HAP-1 (cell line): ENCODE data around the gene RBMY1F.
"Not testable (repeated sequence)": the region's sequence is repeated elsewhere in the genome, so short reads cannot be mapped to it uniquely, and the experiment has no call there.

Source experiments
- DNase-seq, 2 experiments: peaks; one replicate each; pipeline ENCODE4 v3.0.0-alpha.2; 2016 to 2020; ENCODE audit warnings: low spot score in 2 of 2
- H3K27me3 ChIP-seq: fragments of 250-450 bp; sonication (Bioruptor Pico); 2 replicates; pipeline ENCODE4 v1.5.1; 2020; ENCODE audit warnings: low read depth, mild to moderate bottlenecking, moderate library complexity
- H3K36me3 ChIP-seq: fragments of 250-450 bp; sonication (Bioruptor Pico); replicated peaks from 2 replicates; pipeline ENCODE4 v1.5.1; 2020; ENCODE audit warnings: mild to moderate bottlenecking
- H3K4me1 ChIP-seq: fragments of 250-450 bp; sonication (Bioruptor Pico); 2 replicates; pipeline ENCODE4 v1.5.1; 2020; ENCODE audit warnings: mild to moderate bottlenecking
- H3K4me3 ChIP-seq: fragments of 250-450 bp; sonication (Bioruptor Pico); 2 replicates; pipeline ENCODE4 v1.5.1; 2020; ENCODE audit warnings: mild to moderate bottlenecking, moderate library complexity
- H3K9me3 ChIP-seq: fragments of 250-450 bp; sonication (Bioruptor Pico); 2 replicates; pipeline ENCODE4 v1.5.1; 2020; ENCODE audit warnings: mild to moderate bottlenecking, moderate library complexity
- in situ Hi-C: fragments of 300-500 bp; cut with MboI; formaldehyde crosslinking; loops from 3 replicates; pipeline ENCODE4 v1.14.3; 2020; ENCODE audit warnings: low sequenced_read_pairs, inconsistent platforms, mixed read lengths

Gene RBMY1F

DNA sequence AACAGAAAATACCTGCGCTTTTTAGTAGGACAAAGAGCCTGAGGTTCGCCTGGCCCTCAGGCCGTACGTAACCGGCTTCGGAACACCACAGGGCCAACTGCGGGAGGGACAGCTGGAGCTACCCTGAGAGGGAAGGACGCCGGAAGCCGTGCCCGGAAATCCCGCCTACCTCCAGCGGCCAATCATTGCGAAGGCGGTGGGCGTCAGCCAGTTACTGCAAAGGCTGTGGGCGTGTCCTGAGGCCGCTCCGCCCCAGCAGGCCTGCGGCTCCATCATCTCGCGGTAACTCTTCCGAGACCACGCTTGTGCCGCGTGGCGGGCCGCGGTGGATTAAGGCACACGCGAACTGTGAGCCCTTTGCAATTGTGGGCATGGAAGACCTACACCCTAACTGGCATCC, at the start of gene RBMY1F:
RBMY1F (minus strand) TSS at position 101 of the 400 bp plus-strand sequence. CDS start 1,954 bp downstream, outside the sequence.
- H3K4me1 ChIP-seq, H3K4me3 ChIP-seq, H3K9me3 ChIP-seq, DNase-seq, in situ Hi-C loops, H3K27me3 ChIP-seq, H3K36me3 ChIP-seq: not testable (repeated sequence)

DNA sequence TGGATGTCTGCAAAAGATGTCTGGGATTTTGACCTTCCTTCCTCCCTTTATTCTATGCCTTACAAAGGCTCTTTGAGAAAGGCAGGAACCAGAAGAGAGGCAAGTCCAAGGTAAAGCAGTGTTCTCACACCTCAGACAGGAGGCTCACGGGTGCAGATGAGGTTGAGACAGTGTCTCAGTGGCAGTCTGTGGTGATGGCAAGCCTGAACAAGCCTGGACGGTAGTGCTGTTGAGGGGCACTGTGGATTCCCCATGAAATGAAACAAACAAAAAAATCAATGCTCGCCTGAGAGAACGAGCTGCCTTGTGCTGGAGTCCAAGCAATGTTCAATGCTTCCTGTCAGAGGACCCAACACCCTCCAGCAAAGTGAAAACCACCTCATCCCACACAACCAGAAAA, 31.6 kb downstream of the RBMY1F start:
- H3K9me3 ChIP-seq, H3K4me3 ChIP-seq, DNase-seq, H3K36me3 ChIP-seq, H3K27me3 ChIP-seq, H3K4me1 ChIP-seq, in situ Hi-C loops: not testable (repeated sequence)

DNA sequence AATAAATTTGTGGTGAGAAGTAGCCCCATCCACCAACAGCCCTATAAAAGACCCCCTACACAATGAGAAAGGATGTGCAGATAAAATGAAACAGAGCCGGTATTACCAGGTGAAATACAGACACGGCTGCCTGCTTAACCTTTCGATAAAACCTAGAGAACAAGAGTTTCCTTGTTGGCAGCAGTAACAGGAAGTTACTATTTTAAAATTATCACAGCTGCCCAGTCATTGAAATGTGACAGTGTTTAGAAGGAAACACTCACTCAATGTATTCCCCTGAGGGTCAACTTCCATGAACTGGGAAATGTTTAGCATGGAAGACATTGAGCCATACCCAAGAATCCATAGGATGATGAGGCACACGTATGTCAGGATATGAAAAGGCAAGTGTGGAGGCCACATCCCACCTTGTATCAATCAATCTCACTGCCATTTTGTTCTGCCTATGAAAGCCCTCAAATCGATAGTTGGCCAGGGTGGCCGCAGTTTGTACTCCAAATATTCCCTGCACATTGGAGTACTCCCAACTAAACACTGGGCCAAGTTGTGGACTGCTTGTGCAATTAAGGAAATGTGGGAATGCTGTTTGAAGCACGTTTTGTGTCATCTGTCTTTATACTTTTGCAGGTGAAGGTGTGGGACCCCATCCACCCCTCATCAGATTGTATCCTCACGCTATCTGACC, 41.6 kb downstream of the RBMY1F start:
- H3K36me3 ChIP-seq, DNase-seq, H3K4me3 ChIP-seq, H3K4me1 ChIP-seq, H3K27me3 ChIP-seq, in situ Hi-C loops, H3K9me3 ChIP-seq: not testable (repeated sequence)

DNA sequence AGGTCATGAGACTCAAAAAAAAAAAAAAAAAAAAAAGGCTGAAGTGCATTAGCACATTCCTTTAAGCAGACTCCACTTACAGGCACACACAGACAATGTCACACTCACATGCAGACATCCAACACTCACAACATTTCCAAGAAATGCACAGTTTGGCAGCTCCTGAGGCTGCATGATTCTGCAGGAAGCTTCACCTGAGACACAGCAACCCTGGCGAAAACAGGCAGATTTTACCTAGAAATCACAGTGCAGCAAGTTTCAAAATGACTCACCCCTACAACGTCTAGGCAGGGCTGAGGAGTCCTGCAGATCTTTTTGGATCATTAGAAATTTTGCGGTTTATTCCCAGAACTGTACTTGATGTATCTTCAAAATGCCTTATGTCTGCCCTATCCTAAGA, 48.0 kb downstream of the RBMY1F start:
- H3K4me1 ChIP-seq, H3K4me3 ChIP-seq, DNase-seq, H3K36me3 ChIP-seq, H3K9me3 ChIP-seq, H3K27me3 ChIP-seq, in situ Hi-C loops: not testable (repeated sequence)

DNA sequence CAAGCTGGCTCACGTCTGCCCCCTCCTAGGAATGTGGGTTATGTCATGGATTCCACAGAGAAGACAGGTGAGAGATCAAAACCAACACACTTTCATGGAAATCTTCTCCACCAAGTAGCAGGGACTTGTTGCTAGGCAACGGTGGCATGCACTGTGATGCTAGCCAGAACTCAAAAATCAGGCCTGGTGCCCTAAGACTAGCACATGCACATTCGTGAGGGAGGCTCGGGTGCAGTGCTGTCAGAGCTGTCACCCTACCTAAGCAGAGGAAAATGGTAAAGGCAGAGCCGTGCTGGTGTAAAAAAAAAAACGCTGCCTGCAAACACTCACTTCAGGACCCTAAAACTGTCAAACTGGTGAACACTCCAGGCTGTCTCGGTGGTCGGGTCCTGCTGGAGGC, 52.2 kb downstream of the RBMY1F start:
- in situ Hi-C loops, H3K36me3 ChIP-seq, H3K9me3 ChIP-seq, H3K4me1 ChIP-seq, DNase-seq, H3K27me3 ChIP-seq, H3K4me3 ChIP-seq: not testable (repeated sequence)
